HS-5 (cell line): ENCODE results near the gene OCRL.

Source experiments
- DNase-seq: peaks from one replicate; pipeline ENCODE4 v3.0.0-alpha.2; 2012; ENCODE audit warnings: low read depth

The OCRL gene

GRCh38 chrX:129540068-129540653 lies at the start of gene OCRL:
Gene OCRL, plus strand, starts transcription at chrX:129540259. Its CDS starts 181 bp downstream, at chrX:129540440.
- DNase-seq = no peak

GRCh38 chrX:129490330-129490729 lies 49.7 kb upstream of the OCRL start:
- no peak for DNase-seq

- DNase-seq = peak; percentile 42
Observed at GRCh38 chrX:129493643-129494042, 46.4 kb upstream of the OCRL start.

- no peak for DNase-seq
Observed at GRCh38 chrX:129494887-129495286, 45.2 kb upstream of the OCRL start.

- DNase-seq = peak; percentile 23
Observed at GRCh38 chrX:129495900-129496299, 44.2 kb upstream of the OCRL start.

GRCh38 chrX:129496625-129497024 lies 43.4 kb upstream of the OCRL start:
- DNase-seq = peak; percentile 24

- DNase-seq = no peak
Observed at GRCh38 chrX:129497146-129497843, 42.8 kb upstream of the OCRL start.

GRCh38 chrX:129510331-129510730 lies 29.7 kb upstream of the OCRL start:
- DNase-seq = no peak

- DNase-seq = no peak
Observed at GRCh38 chrX:129511689-129512088, 28.4 kb upstream of the OCRL start.

- no peak for DNase-seq
Observed at GRCh38 chrX:129512409-129512808, 27.6 kb upstream of the OCRL start.

- no peak for DNase-seq
Observed at GRCh38 chrX:129516402-129516801, 23.7 kb upstream of the OCRL start.

GRCh38 chrX:129520151-129520550 lies 19.9 kb upstream of the OCRL start:
- DNase-seq = no peak

- DNase-seq = no peak
Observed at GRCh38 chrX:129522184-129523078, 17.6 kb upstream of the OCRL start.

GRCh38 chrX:129523079-129523911 lies 16.8 kb upstream of the OCRL start, which contains the start of gene SMARCA1:
Gene SMARCA1, minus strand, starts transcription at chrX:129523490. Its CDS starts 120 bp downstream, at chrX:129523370.
- no peak for DNase-seq

GRCh38 chrX:129524250-129524850 lies 15.7 kb upstream of the OCRL start:
- no peak for DNase-seq

GRCh38 chrX:129525162-129525561 lies 14.9 kb upstream of the OCRL start:
- no peak for DNase-seq

GRCh38 chrX:129525896-129526295 lies 14.2 kb upstream of the OCRL start:
- DNase-seq = no peak

GRCh38 chrX:129529685-129530281 lies 10.3 kb upstream of the OCRL start:
- no peak for DNase-seq

- DNase-seq = no peak
Observed at GRCh38 chrX:129530410-129530809, 9.6 kb upstream of the OCRL start.

- DNase-seq = no peak
Observed at GRCh38 chrX:129531132-129531531, 8.9 kb upstream of the OCRL start.
